Loucy (cell line): ENCODE results near the gene CDH4.

Source experiments
- H2AFZ ChIP-seq: fragments of 200-600 bp; sonication (generic); 2 replicates; pipeline ENCODE4 v1.6.0; 2016; ENCODE audit warnings: antibody characterized with exemption, mild to moderate bottlenecking, low read length, moderate library complexity
- H3F3A ChIP-seq: fragments of 200-600 bp; 2 replicates; pipeline ENCODE4 v1.6.0; 2016; ENCODE audit warnings: antibody characterized with exemption, low read depth, mild to moderate bottlenecking
- H3K27me3 ChIP-seq: fragments of 200-600 bp; sonication (generic); 2 replicates; pipeline ENCODE4 v1.6.1; 2014; ENCODE audit warnings: low read length, mild to moderate bottlenecking; ENCODE audit not compliant: insufficient read depth, poor library complexity, severe bottlenecking
- H3K36me3 ChIP-seq: fragments of 200-600 bp; sonication (generic); 2 replicates; pipeline ENCODE4 v1.6.1; 2016; ENCODE audit warnings: low read length; ENCODE audit not compliant: insufficient read depth
- H3K4me1 ChIP-seq: fragments of 200-600 bp; sonication (generic); 2 replicates; pipeline ENCODE4 v1.5.1; 2014; ENCODE audit warnings: low read length, mild to moderate bottlenecking; ENCODE audit not compliant: insufficient read depth, poor library complexity, severe bottlenecking
- H3K4me2 ChIP-seq: fragments of 200-600 bp; sonication (generic); 2 replicates; pipeline ENCODE4 v1.6.0; 2014; ENCODE audit warnings: antibody characterized with exemption, low read length, low read depth, mild to moderate bottlenecking; ENCODE audit not compliant: poor library complexity, severe bottlenecking
- H3K4me3 ChIP-seq: fragments of 200-600 bp; sonication (generic); 2 replicates; pipeline ENCODE4 v1.5.1; 2014; ENCODE audit warnings: low read length, mild to moderate bottlenecking, mixed read lengths; ENCODE audit not compliant: poor library complexity, severe bottlenecking
- H3K79me2 ChIP-seq: fragments of 200-600 bp; sonication (generic); 2 replicates; pipeline ENCODE4 v1.6.1; 2014; ENCODE audit warnings: low read length; ENCODE audit not compliant: insufficient read depth
- H3K9ac ChIP-seq: fragments of 200-600 bp; sonication (generic); 2 replicates; pipeline ENCODE4 v1.6.0; 2014; ENCODE audit warnings: mild to moderate bottlenecking, low read depth, low read length, moderate library complexity; ENCODE audit not compliant: poor library complexity, severe bottlenecking
- H3K9me2 ChIP-seq: fragments of 200-600 bp; sonication (generic); replicated peaks from 2 replicates; pipeline ENCODE4 v1.6.1; 2016; ENCODE audit warnings: low read depth, low read length, mixed read lengths
- H3K9me3 ChIP-seq: fragments of 200-600 bp; sonication (generic); 2 replicates; pipeline ENCODE4 v1.6.1; 2014; ENCODE audit warnings: mild to moderate bottlenecking, antibody characterized with exemption, low read length, low read depth; ENCODE audit not compliant: insufficient read depth
- H4K20me1 ChIP-seq: fragments of 200-600 bp; sonication (generic); 2 replicates; pipeline ENCODE4 v1.6.0; 2014; ENCODE audit warnings: antibody characterized with exemption, low read length, mild to moderate bottlenecking; ENCODE audit not compliant: insufficient read depth, poor library complexity, severe bottlenecking
- EZH2phosphoT487 ChIP-seq: fragments of 200-600 bp; IDR thresholded peaks from 2 replicates; pipeline ENCODE4 v1.6.1; 2018; ENCODE audit warnings: antibody characterized with exemption, mild to moderate bottlenecking, moderate library complexity, borderline replicate concordance
- TF ChIP-seq, protein P1 (sequence below): fragments of 200-600 bp; sonication (generic); conservative IDR thresholded peaks from 2 replicates; pipeline ENCODE4 v1.5.1; 2014; ENCODE audit warnings: mild to moderate bottlenecking, antibody characterized with exemption, low read length

Gene CDH4

DNA sequence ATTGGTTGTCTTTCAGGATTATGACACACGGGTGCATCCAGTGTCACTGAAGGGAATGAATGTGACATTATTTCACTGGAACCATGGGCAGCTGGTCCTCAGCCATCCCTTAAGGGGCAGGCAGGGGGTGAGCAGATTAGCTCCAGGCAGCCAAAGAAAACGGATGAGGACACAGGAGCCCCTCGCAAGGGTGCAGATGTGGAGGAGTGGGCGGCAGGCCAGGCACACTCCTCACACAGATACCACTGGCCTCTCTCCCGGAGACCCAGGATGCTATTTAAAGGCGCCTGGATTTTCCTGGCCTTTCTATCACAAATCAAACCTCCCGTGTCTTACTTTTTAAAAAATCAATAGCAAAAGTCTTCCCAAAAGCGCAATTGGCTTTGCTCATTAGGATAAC lies 603.2 kb downstream of the CDH4 start:
- peaks cover 4% of the 10 kb centered on the region; the same call in 1 of the 2 replicates for H3K36me3 ChIP-seq
- no peaks in the 10 kb centered on the region for H3K27me3 ChIP-seq
- H3K4me1 ChIP-seq = no peaks in the 10 kb centered on the region
- TF ChIP-seq EZH2phosphoT487 = no peak
- TF ChIP-seq, protein P1, sequence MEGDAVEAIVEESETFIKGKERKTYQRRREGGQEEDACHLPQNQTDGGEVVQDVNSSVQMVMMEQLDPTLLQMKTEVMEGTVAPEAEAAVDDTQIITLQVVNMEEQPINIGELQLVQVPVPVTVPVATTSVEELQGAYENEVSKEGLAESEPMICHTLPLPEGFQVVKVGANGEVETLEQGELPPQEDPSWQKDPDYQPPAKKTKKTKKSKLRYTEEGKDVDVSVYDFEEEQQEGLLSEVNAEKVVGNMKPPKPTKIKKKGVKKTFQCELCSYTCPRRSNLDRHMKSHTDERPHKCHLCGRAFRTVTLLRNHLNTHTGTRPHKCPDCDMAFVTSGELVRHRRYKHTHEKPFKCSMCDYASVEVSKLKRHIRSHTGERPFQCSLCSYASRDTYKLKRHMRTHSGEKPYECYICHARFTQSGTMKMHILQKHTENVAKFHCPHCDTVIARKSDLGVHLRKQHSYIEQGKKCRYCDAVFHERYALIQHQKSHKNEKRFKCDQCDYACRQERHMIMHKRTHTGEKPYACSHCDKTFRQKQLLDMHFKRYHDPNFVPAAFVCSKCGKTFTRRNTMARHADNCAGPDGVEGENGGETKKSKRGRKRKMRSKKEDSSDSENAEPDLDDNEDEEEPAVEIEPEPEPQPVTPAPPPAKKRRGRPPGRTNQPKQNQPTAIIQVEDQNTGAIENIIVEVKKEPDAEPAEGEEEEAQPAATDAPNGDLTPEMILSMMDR = no peak
- H2AFZ ChIP-seq = no peak overlapping the region
- H3K9ac ChIP-seq = no peak overlapping the region
- no peaks in the 10 kb centered on the region for H3K9me2 ChIP-seq
- no peaks in the 10 kb centered on the region for H4K20me1 ChIP-seq
- H3F3A ChIP-seq = no peaks in the 10 kb centered on the region
- H3K79me2 ChIP-seq = no peaks in the 10 kb centered on the region
- H3K4me3 ChIP-seq = no peak overlapping the region
- H3K9me3 ChIP-seq = no peaks in the 10 kb centered on the region
- H3K4me2 ChIP-seq = no peak overlapping the region

DNA sequence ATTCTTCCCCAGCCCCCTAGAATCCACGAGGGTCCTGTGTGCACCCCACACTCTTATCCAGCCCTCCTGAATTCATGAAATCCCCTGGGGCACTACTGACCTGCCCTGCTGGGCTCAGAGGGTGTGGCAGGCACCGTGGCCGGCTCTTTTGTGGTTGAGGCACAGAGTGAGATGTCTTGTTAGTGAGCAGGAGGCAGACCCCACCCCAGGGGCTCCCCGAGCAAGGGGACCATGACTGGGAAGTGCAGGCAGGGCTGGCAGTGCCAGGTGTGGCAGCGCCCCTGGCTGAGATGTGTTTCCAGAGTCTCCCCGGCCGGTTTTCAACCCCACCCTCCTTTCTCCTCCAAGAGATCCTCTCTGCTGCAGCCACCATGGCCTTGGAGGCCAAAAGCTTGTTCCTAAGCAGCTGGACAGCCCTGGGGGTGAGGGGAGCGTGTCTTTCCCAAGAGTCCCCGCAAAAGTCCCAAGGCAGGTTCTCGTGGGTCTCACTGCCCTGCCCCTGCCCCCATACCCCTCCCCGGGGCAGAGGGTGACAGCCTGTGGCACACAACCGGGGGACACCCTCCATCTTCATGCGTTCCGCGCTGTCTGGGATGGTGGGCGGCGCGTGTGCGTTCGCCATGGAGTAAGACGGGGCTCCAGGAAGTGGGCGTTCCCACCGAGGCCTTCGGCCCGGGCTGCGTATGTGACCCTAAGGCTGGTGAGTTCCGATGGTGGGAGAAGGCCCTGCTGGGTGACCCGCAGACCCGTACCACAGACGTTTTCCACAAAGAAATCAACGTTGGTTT lies 604.8 kb downstream of the CDH4 start:
- H3K79me2 ChIP-seq = no peaks in the 10 kb centered on the region
- no peaks in the 10 kb centered on the region for H3K27me3 ChIP-seq
- peaks cover 4% of the 10 kb centered on the region; the same call in 1 of the 2 replicates for H3K36me3 ChIP-seq
- H3F3A ChIP-seq = no peaks in the 10 kb centered on the region
- no peaks in the 10 kb centered on the region for H4K20me1 ChIP-seq
- H3K4me1 ChIP-seq = peaks cover 10% of the 10 kb centered on the region
- H3K4me3 ChIP-seq = no peak overlapping the region
- no peak overlapping the region for H3K9ac ChIP-seq
- no peak overlapping the region for H3K4me2 ChIP-seq
- H3K9me2 ChIP-seq = no peaks in the 10 kb centered on the region
- TF ChIP-seq, protein P1 = no peak
- no peak for TF ChIP-seq EZH2phosphoT487
- H2AFZ ChIP-seq = no peak overlapping the region
- no peaks in the 10 kb centered on the region for H3K9me3 ChIP-seq

DNA sequence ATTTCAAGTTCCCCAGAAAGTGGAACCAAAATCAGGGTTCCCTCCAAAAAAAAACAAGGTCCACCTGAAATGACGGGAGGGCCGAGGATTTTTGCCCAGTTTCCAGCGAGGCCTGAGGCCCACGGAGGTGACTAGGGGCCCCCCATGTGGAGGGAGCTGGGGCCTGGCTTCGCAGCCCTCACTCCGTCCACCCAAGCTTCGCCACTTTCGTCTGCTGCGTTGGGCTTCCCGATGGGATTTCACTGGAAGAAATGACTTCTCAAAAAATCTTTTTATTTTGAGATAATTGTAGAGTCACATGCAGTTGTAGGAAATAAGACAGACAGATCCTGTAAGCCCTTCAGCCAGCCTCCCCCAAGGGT lies 605.3 kb downstream of the CDH4 start:
- Histone ChIP-seq H3K27me3 (no peaks in the 10 kb centered on the region), H3K4me1 (peaks cover 10% of the 10 kb centered on the region)
- TF ChIP-seq EZH2phosphoT487 = no peak
- TF ChIP-seq, protein P1 = no peak

More for the DNA sequence above, 605.3 kb downstream of the CDH4 start:
- no peak overlapping the region for H3K4me2 ChIP-seq
- H2AFZ ChIP-seq = no peak overlapping the region
- no peaks in the 10 kb centered on the region for H3F3A ChIP-seq
- no peaks in the 10 kb centered on the region for H4K20me1 ChIP-seq
- no peaks in the 10 kb centered on the region for H3K9me2 ChIP-seq
- no peaks in the 10 kb centered on the region for H3K79me2 ChIP-seq
- no peak overlapping the region for H3K9ac ChIP-seq
- no peak overlapping the region for H3K4me3 ChIP-seq
- H3K36me3 ChIP-seq = peaks cover 4% of the 10 kb centered on the region; the same call in 1 of the 2 replicates
- no peaks in the 10 kb centered on the region for H3K9me3 ChIP-seq
